Suppressor macrophage treated with lipopolysaccharide for 1 hour (primary cell): Measurements from ENCODE around the gene WFIKKN2.

Experiments
- DNase-seq, 3 donors: peaks; one replicate each; pipeline ENCODE4 v3.0.0-alpha.2; 2020 to 2022

WFIKKN2 gene

GRCh38 chr17:50813583-50813982, 21.8 kb upstream of the WFIKKN2 start:
- no peak for DNase-seq

DNA sequence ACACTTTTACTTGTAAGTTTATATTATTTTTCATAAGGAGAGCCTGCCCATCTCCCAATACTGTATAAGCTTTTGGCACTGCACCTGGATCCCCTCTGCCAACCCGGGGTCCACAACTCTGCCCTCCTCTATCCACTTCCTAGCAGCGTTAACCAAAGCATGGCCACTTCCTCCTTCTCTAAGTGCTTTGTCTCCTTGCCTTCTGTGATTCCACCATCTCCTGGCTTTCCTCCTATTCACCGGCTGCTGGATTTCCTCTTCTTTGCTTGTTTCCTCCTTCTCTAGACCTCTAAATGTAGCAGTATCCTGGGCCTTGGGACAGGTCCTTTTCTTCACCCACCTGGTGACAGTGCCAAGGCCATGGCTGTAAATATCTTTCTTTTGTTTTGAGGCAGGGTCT, 20.0 kb upstream of the WFIKKN2 start:
- peak in 1 of 3 donors; percentile 19 for DNase-seq

- peak; percentile 28 to 50 (median 38) for DNase-seq
Measured at GRCh38 chr17:50816271-50816670, 19.1 kb upstream of the WFIKKN2 start.

- DNase-seq = peak; percentile 29 to 77 (median 40)
Measured at GRCh38 chr17:50816771-50817751, 18.3 kb upstream of the WFIKKN2 start.

- no peak for DNase-seq
Measured at GRCh38 chr17:50817838-50818237, 17.5 kb upstream of the WFIKKN2 start.

GRCh38 chr17:50818261-50818660, 17.1 kb upstream of the WFIKKN2 start:
- peak; percentile 62 to 81 (median 74) for DNase-seq

DNA sequence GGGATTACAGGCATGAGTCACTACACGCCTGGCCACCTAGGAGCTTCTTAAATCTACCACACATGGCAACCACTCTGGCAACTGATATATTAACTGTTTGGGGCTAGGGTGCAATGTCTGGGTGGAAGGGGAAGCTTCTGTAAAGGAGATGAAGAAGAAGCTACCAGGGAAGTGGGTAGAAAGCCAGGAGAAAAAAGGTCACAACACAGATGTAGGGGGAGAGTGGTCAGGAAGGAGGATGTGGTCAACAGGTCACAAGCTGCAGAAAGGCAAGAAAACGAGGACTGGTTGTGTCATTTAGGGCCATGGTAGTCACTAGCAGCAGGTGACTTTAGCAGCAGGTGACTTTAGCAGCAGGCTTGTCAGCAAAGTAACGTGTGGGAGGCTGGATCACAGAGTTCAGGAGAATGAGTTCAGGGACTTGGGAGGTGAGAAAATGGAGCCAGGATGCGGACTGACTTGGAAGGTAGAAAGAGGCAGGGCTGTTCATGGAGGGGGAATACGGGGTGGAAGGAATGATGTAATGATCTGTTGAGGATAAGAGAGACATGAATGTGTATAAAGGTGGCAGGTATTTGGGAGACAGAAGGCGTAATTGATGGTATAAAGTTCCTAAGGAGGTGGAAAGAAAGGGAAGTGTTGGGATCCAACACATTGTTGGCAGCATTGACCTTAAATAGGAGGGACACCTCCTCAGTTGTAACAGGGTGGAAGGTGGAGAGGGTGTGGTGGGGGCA, 16.3 kb upstream of the WFIKKN2 start:
- peak; percentile 19 to 39 (median 37) for DNase-seq

DNA sequence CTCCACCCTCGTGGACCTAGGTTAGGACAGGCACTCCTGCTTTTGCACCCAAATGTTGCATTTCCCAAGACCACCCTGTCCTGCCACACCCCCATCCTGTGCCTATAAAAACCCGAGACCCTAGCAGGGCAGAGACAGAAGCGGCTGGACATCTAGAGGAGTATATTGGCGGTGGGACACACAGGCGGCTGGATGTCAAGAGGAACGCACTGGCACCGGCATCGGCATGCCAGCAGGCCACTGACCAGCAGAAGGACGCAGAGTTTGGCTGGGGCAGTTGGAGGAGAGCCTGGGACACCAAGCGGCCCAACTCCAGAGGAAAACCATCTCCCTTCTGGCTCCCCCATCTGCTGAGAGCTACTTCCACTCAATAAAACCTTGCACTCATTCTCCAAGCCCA, 14.7 kb upstream of the WFIKKN2 start:
- DNase-seq = no peak

GRCh38 chr17:50822550-50822949, 12.8 kb upstream of the WFIKKN2 start:
- no peak for DNase-seq

- DNase-seq = no peak
Measured at GRCh38 chr17:50824429-50824828, 11.0 kb upstream of the WFIKKN2 start.

- DNase-seq = no peak
Measured at GRCh38 chr17:50825188-50825587, 10.2 kb upstream of the WFIKKN2 start.

GRCh38 chr17:50828508-50829170, 6.7 kb upstream of the WFIKKN2 start:
- peak in 1 of 3 donors; percentile 33 for DNase-seq

DNA sequence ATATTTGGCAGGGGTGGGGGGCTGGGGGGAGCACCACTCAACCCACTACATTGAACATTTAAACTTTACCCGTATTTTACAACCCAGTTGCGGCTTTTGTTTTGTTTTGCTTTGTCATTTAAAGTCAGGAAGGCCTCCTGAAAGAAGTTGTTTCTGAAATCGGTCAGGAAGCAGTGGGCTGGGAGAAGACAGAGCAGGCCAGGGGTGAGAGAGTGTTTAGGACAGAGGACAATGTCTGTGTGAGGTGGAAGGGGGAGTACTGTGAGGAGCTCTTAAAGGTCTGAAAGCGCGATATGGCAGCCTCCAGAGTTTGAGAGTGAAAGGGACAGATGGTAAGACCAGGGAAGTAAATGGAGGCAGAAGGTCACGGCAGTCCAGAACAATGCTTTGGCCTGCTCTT, 6.1 kb upstream of the WFIKKN2 start:
- DNase-seq = peak; percentile 37 to 46 (median 43)

DNA sequence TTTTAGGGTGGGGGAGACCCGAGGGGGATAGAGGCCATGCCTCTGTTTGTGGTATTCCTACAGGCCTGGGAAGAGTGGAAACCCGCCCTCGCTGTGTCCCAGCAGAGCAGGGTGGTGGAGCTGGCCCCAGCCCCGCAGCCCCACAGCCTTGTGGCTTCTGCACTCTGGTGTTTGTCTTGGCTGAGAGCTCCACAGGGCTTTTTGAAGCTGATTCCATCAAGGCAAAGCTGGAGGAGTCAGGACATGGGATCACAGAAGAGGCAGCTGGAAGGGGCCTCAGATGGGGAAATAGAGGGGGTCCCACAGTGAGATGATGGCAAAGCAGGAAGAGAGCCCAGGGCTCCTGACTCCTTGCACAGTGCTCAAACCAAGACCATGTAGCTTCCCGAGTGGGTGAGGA, 5.0 kb upstream of the WFIKKN2 start:
- no peak for DNase-seq

GRCh38 chr17:50830994-50831393, 4.4 kb upstream of the WFIKKN2 start:
- DNase-seq = no peak

DNA sequence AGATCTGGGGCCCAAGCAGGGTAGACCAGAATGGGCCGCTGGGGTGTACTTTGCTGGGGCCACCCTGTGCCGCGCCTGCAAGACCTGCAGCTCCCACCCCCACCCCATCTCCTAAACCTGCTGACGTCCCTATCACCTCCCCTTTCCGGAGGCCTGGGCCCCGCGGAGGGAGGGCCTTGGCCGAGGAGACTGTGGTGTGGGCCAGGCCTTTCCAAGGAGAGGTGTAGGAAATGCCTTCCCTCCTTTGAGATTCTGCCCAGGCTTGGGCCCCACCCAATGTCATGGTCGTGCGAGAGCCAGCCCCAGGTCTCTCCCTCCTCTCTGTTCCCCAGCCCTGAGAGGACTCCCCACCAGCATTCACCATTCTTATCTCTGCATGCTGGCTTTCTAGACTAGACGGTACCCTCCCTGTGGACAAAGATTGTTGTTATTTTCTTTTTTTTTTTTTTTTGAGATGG, 3.9 kb upstream of the WFIKKN2 start:
- no peak for DNase-seq

- DNase-seq = no peak
Measured at GRCh38 chr17:50832267-50832863, 3.0 kb upstream of the WFIKKN2 start.

GRCh38 chr17:50832864-50833381, 2.5 kb upstream of the WFIKKN2 start:
- DNase-seq = no peak

- no peak for DNase-seq
Measured at GRCh38 chr17:50833510-50834428, 1.6 kb upstream of the WFIKKN2 start.

DNA sequence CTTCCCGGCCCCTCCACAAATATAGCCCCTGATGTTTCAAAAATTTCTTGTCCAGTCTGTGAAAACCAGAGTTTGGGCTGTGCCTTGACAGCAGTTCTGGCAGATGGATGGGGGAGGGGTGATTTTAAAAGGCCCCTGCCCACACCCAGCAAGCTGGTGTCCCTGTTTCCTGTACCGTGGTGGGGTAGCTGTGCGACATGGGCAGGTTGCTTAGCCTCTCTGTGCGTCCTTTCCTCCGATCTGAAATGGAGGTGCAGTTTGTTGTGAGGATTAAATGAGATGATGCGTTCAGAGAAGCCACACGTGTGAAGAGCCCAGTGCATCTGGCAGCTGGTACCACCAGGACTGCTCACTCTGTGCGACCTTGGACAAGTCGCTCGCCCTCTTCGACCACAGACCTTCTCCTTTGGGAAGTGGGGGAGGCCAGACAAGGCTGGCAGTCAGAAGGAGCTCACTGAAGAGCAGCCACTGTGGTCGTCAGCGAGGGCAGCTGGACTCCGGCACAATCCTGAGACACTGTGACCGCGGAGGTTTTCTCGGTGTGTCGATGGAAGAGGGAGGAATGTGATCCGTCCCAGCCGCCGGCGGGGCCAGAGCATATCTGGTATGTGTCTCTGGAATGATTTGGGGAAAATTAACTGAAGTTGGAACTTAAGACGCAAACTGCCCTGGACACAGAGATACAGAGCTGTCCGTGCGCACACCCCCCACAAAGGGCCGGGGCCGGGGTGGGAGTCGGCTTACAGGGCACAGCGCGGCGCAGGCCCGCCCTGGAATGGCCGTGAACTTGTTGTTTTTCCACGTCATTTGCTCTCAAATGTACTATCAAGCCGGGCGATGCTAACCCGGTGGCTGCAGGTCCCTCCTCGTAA, 721 bp upstream of the WFIKKN2 start:
- DNase-seq = no peak
